GM12864 (cell line): Measurements from ENCODE around the gene TACSTD2.
"Not testable (repeated sequence)": the region's sequence is repeated elsewhere in the genome, so short reads cannot be mapped to it uniquely, and the experiment has no call there.

Experiments
- DNase-seq: peaks from one replicate; pipeline ENCODE4 v3.0.0-alpha.2; 2011; ENCODE audit warnings: low read depth
- H3K4me3 ChIP-seq: 2 replicates; pipeline ENCODE4 v1.5.1; 2011; ENCODE audit warnings: mild to moderate bottlenecking, low read depth, low read length, control low read depth
- TF ChIP-seq, protein P1 (sequence below): IDR thresholded peaks from 2 replicates; pipeline ENCODE4 v1.5.1; 2011; ENCODE audit warnings: low read depth, mild to moderate bottlenecking, moderate library complexity, low read length, control low read depth, inconsistent platforms; ENCODE audit errors: missing control alignments

The TACSTD2 gene

DNA sequence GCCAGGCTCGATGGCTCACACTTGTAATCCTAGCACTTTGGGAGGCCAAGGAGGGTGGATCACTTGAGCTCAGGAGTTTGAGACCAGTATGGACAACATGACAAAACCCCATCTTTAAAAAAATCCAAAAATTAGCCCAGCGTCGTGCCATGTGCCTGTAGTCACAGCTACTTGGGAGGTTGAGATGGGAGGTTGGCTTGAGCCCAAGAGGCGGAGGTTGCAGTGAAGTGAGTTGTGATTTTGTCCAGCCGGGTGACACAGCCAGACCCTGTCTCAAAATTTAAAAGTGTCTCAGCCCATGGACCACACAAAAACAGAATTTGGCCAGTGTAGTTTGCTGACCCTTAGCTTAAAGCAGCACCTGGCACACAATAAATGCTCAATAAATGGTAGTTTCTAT lies 11.3 kb upstream of the TACSTD2 start:
- TF ChIP-seq, protein P1, sequence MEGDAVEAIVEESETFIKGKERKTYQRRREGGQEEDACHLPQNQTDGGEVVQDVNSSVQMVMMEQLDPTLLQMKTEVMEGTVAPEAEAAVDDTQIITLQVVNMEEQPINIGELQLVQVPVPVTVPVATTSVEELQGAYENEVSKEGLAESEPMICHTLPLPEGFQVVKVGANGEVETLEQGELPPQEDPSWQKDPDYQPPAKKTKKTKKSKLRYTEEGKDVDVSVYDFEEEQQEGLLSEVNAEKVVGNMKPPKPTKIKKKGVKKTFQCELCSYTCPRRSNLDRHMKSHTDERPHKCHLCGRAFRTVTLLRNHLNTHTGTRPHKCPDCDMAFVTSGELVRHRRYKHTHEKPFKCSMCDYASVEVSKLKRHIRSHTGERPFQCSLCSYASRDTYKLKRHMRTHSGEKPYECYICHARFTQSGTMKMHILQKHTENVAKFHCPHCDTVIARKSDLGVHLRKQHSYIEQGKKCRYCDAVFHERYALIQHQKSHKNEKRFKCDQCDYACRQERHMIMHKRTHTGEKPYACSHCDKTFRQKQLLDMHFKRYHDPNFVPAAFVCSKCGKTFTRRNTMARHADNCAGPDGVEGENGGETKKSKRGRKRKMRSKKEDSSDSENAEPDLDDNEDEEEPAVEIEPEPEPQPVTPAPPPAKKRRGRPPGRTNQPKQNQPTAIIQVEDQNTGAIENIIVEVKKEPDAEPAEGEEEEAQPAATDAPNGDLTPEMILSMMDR = no peak
- H3K4me3 ChIP-seq = no peak overlapping the region
- DNase-seq = no peak

DNA sequence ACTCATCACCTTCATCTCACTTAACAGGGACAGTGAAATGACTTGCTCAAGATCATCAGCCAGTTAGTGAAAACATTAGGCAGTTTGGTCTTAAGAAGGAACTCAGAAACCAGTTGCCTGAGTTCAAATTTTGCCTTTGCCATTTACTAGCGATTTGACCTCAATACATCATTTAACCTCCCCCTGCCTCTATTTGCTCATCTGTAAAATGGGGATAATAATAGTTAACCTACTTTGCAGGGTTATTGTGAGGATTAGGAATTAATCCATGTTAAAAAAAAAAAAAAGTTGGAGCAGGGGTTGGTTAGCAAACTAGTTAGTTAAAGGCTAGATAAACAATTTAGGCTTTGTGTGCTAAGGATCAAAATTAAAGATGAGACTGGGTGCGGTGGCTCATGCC lies 10.6 kb upstream of the TACSTD2 start:
- DNase-seq = no peak
- no peak overlapping the region for H3K4me3 ChIP-seq
- TF ChIP-seq, protein P1 = no peak

DNA sequence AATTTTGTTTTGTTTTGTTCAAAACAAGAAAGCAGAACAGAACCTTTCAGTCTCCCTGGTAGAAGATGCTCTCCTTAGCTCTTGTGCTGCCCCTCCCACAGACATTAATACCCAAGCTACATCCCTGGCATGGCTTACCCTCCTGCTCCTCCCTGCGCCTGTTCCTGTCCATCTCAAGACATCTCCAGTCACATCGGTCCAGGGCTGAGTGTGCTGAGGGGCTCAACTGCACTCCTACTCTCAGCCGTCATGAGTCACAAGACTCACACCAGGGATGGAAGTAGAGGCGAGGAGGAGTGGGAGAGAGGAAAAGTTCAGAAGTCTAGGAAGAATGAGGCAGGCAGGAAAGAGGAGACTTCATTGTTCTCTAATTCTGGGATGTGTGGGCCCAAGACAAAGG lies 9.2 kb upstream of the TACSTD2 start:
- TF ChIP-seq, protein P1 = no peak
- H3K4me3 ChIP-seq = no peak overlapping the region
- no peak for DNase-seq

DNA sequence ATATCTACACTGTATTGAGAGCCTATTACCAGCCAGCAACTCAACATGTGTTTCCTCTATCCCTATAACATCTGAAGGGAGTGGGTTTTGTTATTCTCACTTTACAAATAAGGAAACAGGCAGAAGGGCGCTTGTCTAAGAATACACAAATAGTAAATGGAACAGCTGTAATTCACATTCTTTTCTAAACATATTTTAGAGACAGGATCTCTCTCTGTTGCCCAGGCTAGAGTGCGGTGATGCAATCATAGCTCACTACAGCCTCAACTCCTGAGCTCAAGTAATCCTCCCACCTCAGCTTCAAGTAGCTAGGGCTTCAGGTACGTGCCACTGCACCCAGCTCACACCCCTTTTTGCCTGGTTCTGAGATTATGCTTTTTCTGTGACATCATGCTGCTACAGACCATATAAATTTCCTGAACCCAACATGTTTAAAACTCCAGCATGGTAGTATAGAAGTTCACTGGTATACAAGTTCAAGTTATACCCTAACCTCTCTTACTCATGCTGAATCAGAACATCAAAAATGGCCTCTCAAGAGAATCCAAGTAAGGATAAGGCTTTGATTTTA lies 8.6 kb upstream of the TACSTD2 start:
- no peak overlapping the region for H3K4me3 ChIP-seq
- no peak for DNase-seq
- TF ChIP-seq, protein P1 = no peak

DNA sequence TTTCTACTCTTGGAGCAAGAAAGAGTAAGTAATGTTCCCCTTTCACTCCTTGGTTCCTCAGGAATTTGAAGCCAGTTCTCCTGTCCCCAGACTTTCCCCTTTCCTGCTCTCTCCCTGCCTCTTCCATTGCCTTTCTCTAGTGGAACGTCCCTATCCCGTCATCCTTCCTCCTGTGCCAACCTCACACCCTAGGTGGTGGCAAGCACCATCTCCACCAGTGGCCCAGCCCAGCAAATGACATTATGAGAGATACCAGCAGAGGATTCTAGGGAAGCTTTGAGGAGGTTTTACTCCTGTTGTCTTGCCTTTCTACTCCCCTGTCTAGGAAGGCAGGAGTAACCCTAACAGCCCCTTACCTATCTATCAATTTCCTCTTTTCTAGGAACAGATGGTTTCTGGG lies 8.1 kb upstream of the TACSTD2 start:
- no peak overlapping the region for H3K4me3 ChIP-seq
- TF ChIP-seq, protein P1 = no peak
- DNase-seq = no peak

DNA sequence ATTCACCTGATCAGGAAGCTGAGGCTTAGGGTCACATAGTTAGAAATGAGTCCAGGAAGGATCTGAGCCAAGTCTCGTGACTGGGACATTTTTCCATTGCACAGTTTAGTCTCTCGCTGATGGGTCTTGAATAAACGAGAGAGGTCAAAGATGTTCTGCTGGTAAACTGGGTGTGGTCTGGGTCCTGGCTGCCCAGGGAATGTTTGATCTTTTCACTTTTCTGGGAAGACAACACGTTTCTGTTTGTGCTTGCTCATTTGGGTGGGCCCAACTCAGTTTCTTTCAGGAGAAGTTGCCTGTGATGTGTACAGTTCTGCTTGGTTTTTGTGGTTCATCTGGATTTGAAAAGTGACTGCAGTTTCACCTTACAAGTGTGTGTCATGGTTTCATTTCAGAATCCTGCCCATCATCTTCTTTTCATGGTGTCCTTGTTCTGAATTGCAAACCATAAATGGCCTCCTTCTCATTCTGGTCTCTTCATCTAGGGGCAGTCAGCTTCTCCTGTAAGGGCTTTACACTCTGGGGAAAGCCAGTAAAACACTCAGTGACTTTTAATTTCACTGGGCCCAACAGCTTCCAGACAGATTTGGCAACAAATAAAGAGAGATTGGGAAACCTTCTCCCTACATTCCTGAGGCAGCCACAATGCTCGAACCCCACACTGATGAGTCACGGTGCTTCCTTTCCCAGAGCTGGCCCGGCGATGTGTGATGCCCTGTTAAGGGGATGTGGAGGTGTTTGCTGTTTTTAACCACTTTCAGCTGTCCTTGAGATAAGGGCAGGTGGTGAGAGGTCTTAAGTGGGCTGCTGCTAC lies 7.2 kb upstream of the TACSTD2 start:
- H3K4me3 ChIP-seq = no peak overlapping the region
- DNase-seq = no peak
- TF ChIP-seq, protein P1 = no peak

DNA sequence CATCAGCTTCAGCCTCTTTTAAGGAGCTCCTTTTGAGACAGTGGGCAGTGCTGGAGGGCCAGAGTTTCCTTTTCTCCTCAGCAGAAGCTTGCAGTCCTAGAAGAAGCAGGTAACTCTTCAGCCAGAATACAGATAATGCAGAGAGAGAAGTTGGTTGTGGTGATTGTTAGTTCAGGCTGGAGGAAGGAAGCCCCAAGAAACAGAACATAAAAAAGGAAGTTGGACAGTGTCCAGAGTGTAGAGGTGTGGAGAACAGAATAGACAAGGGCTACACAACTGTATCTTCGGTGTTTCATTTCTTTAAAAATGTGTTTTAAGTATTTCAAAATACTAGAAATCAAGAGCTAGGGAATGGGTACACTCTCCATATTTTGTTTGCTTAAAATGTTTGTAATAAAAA lies 6.4 kb upstream of the TACSTD2 start:
- H3K4me3 ChIP-seq = no peak overlapping the region
- TF ChIP-seq, protein P1 = no peak
- DNase-seq = no peak

DNA sequence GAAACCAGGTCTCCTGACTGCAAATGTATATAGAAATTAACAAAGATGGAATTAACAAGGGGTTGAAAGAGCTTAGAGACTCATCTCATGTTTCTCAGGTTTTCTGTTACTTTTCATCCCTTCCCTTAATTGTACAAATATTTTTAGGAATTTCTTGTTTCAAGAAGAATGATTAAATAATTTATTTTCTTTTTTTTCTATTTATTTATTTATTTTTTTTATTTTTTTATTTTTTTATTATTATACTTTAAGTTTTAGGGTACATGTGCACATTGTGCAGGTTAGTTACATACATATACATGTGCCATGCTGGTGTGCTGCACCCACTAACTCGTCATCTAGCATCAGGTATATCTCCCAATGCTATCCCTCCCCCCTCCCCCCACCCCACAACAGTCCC lies 5.1 kb upstream of the TACSTD2 start:
- not testable (repeated sequence) for DNase-seq, H3K4me3 ChIP-seq
